CD4-positive, alpha-beta T cell treated with Interleukin-6 for 4 hours (primary cell): ENCODE measurements around the gene PDZRN3.
"Not testable (repeated sequence)": the region's sequence is repeated elsewhere in the genome, so short reads cannot be mapped to it uniquely, and the experiment has no call there.

Experiments
- DNase-seq: peaks from one replicate; pipeline ENCODE4 v3.0.0-alpha.2; 2020; ENCODE audit warnings: mixed read lengths

PDZRN3 gene

GRCh38 chr3:73484656-73485248, 140.0 kb downstream of the PDZRN3 start:
- DNase-seq = no peak

- DNase-seq = no peak
Measured at GRCh38 chr3:73481888-73482287, 142.9 kb downstream of the PDZRN3 start.

GRCh38 chr3:73480187-73480672, 144.5 kb downstream of the PDZRN3 start:
- DNase-seq = no peak

- DNase-seq = no peak
Measured at GRCh38 chr3:73479325-73479724, 145.4 kb downstream of the PDZRN3 start.

- DNase-seq = no peak
Measured at GRCh38 chr3:73478858-73479257, 145.9 kb downstream of the PDZRN3 start.

GRCh38 chr3:73475717-73476116, 149.0 kb downstream of the PDZRN3 start:
- DNase-seq = no peak

GRCh38 chr3:73475175-73475574, 149.6 kb downstream of the PDZRN3 start:
- DNase-seq = no peak

GRCh38 chr3:73474619-73475018, 150.1 kb downstream of the PDZRN3 start:
- DNase-seq = no peak

- DNase-seq = no peak
Measured at GRCh38 chr3:73473898-73474416, 150.8 kb downstream of the PDZRN3 start.

GRCh38 chr3:73473181-73473897, 151.4 kb downstream of the PDZRN3 start:
- DNase-seq = no peak

- no peak for DNase-seq
Measured at GRCh38 chr3:73471986-73472787, 152.6 kb downstream of the PDZRN3 start.

GRCh38 chr3:73470860-73471259, 153.9 kb downstream of the PDZRN3 start:
- no peak for DNase-seq

GRCh38 chr3:73469331-73469730, 155.4 kb downstream of the PDZRN3 start:
- DNase-seq = no peak

GRCh38 chr3:73467211-73467610, 157.5 kb downstream of the PDZRN3 start:
- DNase-seq = no peak

- no peak for DNase-seq
Measured at GRCh38 chr3:73465926-73466325, 158.8 kb downstream of the PDZRN3 start.

- not testable (repeated sequence) for DNase-seq
Measured at GRCh38 chr3:73464126-73464525, 160.6 kb downstream of the PDZRN3 start.

GRCh38 chr3:73461547-73461946, 163.2 kb downstream of the PDZRN3 start:
- no peak for DNase-seq

- DNase-seq = no peak
Measured at GRCh38 chr3:73459711-73460110, 165.0 kb downstream of the PDZRN3 start.

GRCh38 chr3:73453666-73454065, 171.1 kb downstream of the PDZRN3 start:
- DNase-seq = no peak

GRCh38 chr3:73452729-73453128, 172.0 kb downstream of the PDZRN3 start:
- no peak for DNase-seq

GRCh38 chr3:73451301-73451944, 173.3 kb downstream of the PDZRN3 start:
- no peak for DNase-seq

- no peak for DNase-seq
Measured at GRCh38 chr3:73449774-73450173, 175.0 kb downstream of the PDZRN3 start.

- no peak for DNase-seq
Measured at GRCh38 chr3:73448761-73449301, 175.9 kb downstream of the PDZRN3 start.
